GM12874 (cell line): ENCODE results near the gene TSPAN2.

Source experiments
- TF ChIP-seq, protein P1 (sequence below): IDR thresholded peaks from 2 replicates; pipeline ENCODE4 v1.5.1; 2011; ENCODE audit warnings: low read depth, mild to moderate bottlenecking, control low read depth, low read length, moderate library complexity; ENCODE audit not compliant: insufficient read depth

The TSPAN2 gene

DNA sequence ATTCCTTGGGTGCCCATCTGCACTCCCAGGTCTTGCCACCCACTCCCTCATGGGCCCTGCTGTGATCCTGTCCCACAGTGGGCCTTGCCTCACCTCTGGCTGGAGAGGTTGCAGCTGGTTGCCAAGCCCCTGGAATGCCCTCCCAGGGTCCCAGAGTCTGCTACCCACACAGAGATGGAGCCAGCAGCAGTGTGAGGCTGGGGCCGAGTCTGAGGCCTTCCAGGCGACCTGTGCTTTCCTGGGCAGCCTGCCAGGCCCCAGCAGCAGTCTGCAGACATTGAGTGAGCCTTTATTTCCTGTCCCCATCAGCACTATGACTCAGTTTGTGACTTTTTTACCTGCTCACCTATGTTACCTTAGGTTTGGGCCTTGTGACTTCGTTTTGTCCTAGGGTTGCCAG is 25.0 kb upstream of the TSPAN2 start:
- TF ChIP-seq, protein P1, sequence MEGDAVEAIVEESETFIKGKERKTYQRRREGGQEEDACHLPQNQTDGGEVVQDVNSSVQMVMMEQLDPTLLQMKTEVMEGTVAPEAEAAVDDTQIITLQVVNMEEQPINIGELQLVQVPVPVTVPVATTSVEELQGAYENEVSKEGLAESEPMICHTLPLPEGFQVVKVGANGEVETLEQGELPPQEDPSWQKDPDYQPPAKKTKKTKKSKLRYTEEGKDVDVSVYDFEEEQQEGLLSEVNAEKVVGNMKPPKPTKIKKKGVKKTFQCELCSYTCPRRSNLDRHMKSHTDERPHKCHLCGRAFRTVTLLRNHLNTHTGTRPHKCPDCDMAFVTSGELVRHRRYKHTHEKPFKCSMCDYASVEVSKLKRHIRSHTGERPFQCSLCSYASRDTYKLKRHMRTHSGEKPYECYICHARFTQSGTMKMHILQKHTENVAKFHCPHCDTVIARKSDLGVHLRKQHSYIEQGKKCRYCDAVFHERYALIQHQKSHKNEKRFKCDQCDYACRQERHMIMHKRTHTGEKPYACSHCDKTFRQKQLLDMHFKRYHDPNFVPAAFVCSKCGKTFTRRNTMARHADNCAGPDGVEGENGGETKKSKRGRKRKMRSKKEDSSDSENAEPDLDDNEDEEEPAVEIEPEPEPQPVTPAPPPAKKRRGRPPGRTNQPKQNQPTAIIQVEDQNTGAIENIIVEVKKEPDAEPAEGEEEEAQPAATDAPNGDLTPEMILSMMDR = no peak

DNA sequence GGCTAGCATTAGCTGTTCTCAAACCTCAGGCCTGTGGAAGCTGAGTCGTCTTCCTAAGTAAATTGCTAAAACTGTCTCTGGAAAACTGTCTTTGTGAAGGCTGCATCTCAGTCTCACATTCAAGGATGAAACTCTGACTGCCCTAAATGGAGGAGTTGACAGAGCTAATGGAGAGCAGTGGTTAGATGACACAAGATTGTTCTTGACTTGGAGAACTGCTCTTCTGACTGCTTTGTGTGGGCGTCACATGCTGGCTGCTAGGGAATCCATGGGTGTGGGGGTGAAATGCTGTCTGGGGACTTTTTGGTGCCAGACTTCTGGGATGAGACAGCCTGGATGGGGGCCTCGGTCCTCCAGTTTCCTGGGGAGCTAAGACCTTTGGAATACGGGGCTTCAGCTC is 24.5 kb upstream of the TSPAN2 start:
- TF ChIP-seq, protein P1 = no peak

DNA sequence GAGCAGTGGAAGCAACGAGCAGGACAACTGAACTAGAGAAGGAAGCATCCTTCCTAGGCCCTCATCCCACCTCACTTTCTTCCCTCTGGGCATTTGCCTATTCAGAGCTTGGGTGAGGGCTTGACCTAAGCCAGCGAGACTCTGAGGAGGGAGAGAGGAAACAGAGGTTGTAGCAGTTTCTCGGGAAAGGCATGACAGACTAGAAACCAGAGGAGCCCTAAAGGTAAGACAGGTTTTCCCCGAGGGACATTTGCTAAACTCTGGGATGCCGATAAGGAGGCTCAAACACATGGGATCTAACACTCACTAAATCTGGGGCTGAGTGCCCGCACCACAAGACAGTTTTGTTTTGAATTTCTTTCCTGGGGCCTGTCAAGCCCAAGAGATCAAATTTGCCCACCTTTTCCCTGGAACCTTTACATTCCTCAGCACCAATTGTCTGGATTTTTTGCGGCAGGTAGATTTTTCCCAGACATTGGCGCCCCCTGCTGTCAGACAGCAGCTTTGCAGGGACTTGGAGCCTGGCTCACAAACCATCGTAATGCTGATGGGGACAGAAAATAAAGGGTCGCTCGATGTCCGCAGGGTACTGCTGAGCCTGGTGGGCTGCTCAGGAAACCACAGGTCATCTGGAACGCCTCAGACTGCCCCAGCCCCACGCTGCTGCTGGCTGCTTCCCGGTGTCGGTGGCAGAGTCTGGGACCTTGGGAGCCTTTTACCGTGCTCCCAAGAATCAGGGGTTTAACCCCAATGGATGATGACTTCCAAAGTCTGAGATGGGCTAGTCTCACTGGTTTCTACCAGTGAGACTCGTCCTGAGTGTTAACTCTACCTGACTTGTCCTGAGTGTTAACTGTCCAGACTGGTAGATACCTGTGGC is 23.4 kb upstream of the TSPAN2 start:
- TF ChIP-seq, protein P1 = peak; percentile 89

DNA sequence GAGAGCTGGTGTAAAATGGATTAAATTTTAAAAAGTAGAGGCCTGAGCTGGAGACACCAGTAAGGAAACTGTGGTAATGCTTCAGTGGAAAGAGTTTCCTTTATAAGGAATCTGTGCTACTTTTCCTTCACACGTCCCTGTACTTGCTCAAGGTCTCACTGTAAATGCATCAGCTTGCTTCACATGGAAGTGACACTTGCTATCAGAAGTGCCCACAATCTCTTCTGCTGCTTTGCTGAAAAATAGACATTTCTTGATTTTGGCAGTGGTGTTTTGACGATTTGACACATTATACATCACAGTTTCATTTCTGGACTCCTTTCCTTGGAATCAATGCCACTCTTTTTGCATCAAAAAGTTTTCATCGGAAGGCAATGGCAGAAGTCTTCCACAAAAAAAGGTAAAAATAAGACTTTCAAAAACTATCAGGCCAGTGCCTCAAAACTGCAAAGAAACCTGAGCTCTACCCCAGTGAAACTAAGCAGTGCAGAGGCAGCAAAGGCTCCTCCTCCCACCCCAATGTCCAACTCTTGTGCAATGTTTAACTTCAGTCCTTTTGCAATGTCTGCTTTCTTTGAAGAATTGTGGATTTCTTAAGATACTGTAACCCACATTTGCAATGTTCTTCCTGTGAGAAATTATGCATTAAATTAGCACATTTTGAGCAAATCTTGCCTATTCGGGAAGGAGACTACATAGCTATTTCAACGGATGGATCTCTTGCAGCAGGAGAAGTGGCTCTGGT is 18.4 kb upstream of the TSPAN2 start:
- TF ChIP-seq, protein P1 = no peak

DNA sequence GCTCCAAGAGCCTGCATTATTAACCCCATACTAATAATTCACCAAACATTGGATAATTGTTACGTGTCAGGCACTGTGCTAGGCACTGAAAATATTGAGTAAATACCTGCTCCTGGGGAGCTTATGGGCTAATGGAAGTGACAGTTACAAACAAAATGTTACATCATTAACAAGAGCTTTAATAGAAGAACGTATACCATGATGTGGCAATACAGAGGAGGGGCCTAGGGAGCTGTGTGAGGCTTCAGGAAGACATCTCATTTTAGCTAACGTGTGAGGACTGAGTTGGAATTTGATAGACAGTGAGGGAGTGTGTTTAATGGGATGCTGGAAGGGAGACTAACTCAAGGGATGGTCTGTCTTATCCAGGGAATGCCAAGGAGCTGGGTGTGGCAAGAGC is 16.5 kb upstream of the TSPAN2 start:
- TF ChIP-seq, protein P1 = no peak

DNA sequence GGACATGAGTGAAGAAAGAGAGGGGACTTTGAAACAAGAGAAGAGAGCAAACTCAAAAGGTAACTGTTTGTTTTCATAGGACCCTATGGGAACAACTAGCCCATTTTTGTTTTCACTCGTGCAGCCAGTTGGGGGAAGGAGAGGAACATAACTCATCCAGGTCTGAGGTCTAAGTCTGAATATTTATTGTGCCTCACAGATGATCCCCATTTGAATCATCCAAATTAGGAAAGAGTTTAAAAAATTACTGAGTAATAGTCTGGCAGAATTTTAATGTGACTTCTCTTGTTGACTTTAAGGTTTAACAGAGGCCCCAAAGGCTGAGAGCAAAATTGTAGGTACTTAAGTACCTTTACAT is 10.4 kb upstream of the TSPAN2 start:
- TF ChIP-seq, protein P1 = no peak

DNA sequence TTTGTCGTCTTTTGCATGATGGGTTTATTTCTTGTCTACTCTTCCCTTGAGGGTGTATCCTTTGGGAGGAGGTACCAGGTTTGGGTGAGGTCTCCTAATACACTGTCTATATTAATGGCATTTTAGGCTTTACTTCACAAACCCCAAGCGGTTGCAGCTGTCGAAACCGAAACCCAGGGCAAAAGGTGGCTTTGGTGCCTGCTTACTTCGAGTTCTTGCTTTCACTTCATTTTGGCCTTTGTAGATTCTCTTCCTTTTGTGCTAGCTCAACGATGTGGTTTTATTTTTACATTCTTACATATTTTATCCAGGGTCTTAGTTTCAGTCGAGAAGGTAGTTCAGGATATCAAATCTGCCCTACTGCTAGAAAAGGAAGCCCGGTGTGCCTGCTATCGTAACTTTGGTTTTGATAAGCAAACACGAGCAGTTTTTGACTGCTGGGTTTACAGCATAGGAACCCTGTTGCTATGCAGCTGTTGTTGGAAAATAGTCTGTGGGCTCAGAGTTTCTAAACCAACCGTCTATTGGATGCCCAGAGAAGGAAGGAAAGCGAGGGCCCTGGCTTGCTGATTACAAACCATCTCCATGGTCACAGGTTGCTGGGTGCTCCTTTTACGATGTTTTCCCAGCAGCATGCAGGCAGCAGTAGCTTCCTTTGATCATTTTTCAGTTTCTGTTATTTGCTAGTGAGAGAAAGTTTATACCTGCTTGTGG is 9.8 kb upstream of the TSPAN2 start:
- TF ChIP-seq, protein P1 = no peak
